Upper lobe of left lung (tissue), 4 donors: Measurements from ENCODE around the gene SRPK2.

Experiments
- POLR2AphosphoS5 ChIP-seq, 2 donors: sonication (generic); formaldehyde crosslinking; IDR thresholded peaks; one replicate each; pipeline ENCODE4 v1.5.1; 2017; ENCODE audit warnings: antibody characterized with exemption in 2 of 2
- TF ChIP-seq, protein P1 (sequence below), 6 experiments: fragments of 450-650 bp in 4 of 6; fragments of 200-600 bp in 2 of 6; sonication (generic) in 2 of 6; IDR thresholded peaks; one replicate each; pipeline ENCODE4 v1.5.1; 2016 to 2019; ENCODE audit warnings: antibody characterized with exemption in 6 of 6

DNA sequence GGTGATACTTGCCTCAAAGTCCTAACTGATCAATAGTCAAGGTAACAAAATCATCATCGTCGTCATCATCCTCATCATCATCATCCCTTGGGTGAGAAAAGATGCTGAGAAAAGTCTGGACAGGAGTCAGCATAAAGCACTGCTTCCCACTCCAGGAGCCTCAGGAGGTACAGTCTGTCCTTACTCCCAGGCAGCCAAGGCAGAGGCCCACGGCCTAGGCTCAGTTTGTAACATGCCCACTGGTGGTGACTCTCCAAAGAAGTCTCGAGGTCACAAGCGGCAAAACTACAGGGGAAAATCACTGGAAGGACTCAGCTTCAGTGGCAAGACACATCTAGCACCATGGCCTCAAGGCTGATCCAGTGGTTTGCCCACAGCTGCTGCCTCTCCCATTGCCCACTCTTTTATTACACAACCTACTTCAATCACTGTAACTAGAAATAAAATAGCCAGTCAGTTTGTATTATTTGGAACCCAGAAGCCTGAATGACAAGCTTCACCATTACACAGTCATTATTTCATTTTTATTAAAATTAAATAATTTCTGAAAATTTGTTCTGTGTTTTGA is 150.4 kb downstream of the SRPK2 start:
- no peak for TF ChIP-seq POLR2AphosphoS5 (IDR thresholded peaks at IDR 0.05)
- TF ChIP-seq, protein P1, sequence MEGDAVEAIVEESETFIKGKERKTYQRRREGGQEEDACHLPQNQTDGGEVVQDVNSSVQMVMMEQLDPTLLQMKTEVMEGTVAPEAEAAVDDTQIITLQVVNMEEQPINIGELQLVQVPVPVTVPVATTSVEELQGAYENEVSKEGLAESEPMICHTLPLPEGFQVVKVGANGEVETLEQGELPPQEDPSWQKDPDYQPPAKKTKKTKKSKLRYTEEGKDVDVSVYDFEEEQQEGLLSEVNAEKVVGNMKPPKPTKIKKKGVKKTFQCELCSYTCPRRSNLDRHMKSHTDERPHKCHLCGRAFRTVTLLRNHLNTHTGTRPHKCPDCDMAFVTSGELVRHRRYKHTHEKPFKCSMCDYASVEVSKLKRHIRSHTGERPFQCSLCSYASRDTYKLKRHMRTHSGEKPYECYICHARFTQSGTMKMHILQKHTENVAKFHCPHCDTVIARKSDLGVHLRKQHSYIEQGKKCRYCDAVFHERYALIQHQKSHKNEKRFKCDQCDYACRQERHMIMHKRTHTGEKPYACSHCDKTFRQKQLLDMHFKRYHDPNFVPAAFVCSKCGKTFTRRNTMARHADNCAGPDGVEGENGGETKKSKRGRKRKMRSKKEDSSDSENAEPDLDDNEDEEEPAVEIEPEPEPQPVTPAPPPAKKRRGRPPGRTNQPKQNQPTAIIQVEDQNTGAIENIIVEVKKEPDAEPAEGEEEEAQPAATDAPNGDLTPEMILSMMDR (IDR thresholded peaks at IDR 0.05), result no peak
